WERI-Rb-1 (cell line): ENCODE data around the gene PTPRB.

Experiments
- DNase-seq: peaks from one replicate; pipeline ENCODE4 v3.0.0-alpha.2; 2020
- H3K27ac ChIP-seq: fragments of 250-450 bp; sonication (Bioruptor Pico); 2 replicates; pipeline ENCODE4 v1.5.1; 2020; ENCODE audit warnings: mild to moderate bottlenecking, moderate library complexity
- H3K27me3 ChIP-seq: fragments of 250-450 bp; sonication (Bioruptor Pico); 2 replicates; pipeline ENCODE4 v1.5.1; 2021; ENCODE audit warnings: mild to moderate bottlenecking, low read depth, moderate library complexity; ENCODE audit not compliant: insufficient read depth, severe bottlenecking
- H3K36me3 ChIP-seq: fragments of 250-450 bp; sonication (Bioruptor Pico); 2 replicates; pipeline ENCODE4 v1.5.1; 2020; ENCODE audit warnings: mild to moderate bottlenecking, moderate library complexity
- H3K4me3 ChIP-seq: 2 replicates; pipeline ENCODE4 v1.5.1; 2011; ENCODE audit warnings: low read depth, mild to moderate bottlenecking, control low read depth, low read length
- H3K9me3 ChIP-seq: fragments of 250-450 bp; sonication (Bioruptor Pico); 2 replicates; pipeline ENCODE4 v1.5.1; 2021; ENCODE audit warnings: mild to moderate bottlenecking, moderate library complexity; ENCODE audit not compliant: severe bottlenecking
- TF ChIP-seq, protein P1 (sequence below): IDR thresholded peaks from 2 replicates; pipeline ENCODE4 v1.5.1; 2011; ENCODE audit warnings: low read depth, mild to moderate bottlenecking, control low read depth, inconsistent platforms, low read length

PTPRB gene

DNA sequence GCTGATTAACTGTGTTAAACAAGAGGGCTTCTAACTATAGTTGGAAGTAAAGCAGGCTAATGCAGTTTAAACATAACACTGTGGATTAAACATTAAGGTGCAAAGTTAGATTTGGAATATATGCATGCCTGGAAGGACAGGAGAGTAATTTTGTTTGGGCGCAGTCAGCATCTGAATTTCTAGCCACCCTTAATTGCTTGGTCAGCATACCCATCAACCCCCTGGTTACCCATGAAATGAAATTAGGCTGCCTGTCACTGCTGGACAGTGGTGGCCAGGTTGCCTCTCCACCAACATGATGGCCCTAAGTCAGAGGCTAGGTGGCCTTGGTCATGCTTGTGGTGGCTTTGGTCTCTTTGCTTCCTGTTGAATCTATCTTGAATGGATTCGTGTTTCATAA, 30.0 kb upstream of the PTPRB start:
- Histone ChIP-seq H3K4me3 (no peak overlapping the region), H3K27me3 (no peaks in the 10 kb centered on the region), H3K36me3 (no peaks in the 10 kb centered on the region), H3K27ac (no peak overlapping the region), H3K9me3 (no peaks in the 10 kb centered on the region)
- no peak for DNase-seq
- TF ChIP-seq, protein P1, sequence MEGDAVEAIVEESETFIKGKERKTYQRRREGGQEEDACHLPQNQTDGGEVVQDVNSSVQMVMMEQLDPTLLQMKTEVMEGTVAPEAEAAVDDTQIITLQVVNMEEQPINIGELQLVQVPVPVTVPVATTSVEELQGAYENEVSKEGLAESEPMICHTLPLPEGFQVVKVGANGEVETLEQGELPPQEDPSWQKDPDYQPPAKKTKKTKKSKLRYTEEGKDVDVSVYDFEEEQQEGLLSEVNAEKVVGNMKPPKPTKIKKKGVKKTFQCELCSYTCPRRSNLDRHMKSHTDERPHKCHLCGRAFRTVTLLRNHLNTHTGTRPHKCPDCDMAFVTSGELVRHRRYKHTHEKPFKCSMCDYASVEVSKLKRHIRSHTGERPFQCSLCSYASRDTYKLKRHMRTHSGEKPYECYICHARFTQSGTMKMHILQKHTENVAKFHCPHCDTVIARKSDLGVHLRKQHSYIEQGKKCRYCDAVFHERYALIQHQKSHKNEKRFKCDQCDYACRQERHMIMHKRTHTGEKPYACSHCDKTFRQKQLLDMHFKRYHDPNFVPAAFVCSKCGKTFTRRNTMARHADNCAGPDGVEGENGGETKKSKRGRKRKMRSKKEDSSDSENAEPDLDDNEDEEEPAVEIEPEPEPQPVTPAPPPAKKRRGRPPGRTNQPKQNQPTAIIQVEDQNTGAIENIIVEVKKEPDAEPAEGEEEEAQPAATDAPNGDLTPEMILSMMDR: no peak

DNA sequence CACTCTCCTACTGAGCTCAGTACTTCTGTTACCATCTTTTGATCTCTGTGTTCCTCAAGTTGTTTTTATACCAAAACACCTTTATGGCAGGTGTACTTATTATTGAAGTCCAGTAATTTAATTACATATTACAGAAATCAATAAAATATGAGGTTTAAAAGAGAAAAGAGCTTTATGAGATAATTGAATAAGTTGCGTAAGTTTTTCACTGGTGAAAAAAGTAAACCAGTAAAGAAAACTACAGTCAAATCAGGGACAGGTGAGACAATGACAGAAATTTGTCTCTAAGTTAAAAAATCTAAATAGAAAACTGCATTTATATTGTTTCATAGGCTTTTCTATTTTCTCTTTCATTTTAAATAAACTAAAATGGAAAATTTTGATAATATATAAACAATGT, 29.1 kb upstream of the PTPRB start:
- no peak overlapping the region for H3K4me3 ChIP-seq
- H3K9me3 ChIP-seq: no peaks in the 10 kb centered on the region
- no peak overlapping the region for H3K27ac ChIP-seq
- H3K36me3 ChIP-seq: no peaks in the 10 kb centered on the region
- no peaks in the 10 kb centered on the region for H3K27me3 ChIP-seq
- no peak for DNase-seq
- TF ChIP-seq, protein P1: no peak

DNA sequence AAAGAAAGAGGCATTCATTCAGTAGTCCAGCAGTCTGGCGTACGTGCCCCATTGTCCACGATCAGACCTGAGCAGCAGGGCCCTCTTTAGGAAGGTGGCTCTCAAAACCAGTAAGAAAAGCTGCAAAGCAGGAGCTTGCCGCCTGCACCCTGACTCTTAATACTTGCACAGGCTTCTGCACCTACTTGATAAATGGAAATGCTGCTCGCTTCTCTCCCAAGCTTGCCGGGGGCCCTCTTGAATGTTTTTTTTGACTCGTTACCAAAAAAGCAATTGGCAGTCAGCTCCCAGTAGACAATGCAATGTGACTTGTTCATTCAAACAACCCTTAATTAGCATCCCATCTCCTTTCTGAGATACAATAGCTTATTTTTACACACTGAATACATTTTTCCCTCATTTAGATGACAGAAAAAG, 27.2 kb upstream of the PTPRB start:
- Histone ChIP-seq H3K27me3 (no peaks in the 10 kb centered on the region), H3K9me3 (no peaks in the 10 kb centered on the region), H3K4me3 (no peak overlapping the region), H3K36me3 (no peaks in the 10 kb centered on the region), H3K27ac (no peak overlapping the region)
- TF ChIP-seq, protein P1: no peak
- DNase-seq: no peak

DNA sequence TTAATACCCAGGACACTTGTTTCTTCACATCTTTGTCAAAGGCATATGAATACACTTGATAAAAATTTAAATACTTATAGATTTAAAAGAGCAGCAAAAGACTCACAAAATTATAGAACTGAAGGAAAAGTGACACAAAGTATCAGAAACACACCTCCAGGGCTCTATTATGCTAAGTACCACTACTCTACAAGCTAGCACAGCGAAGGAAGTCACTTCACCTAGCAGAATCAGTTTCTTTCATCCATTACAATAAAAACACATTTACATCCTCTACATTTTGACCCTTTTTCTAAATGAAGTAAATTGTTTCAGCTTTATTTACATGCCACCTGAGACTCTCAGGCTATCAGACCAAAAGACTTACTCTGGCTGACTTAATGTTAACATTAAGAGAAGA, 26.6 kb upstream of the PTPRB start:
- TF ChIP-seq, protein P1: no peak
- H3K27me3 ChIP-seq: no peaks in the 10 kb centered on the region
- DNase-seq: no peak
- H3K36me3 ChIP-seq: no peaks in the 10 kb centered on the region
- no peak overlapping the region for H3K4me3 ChIP-seq
- H3K9me3 ChIP-seq: no peaks in the 10 kb centered on the region
- no peak overlapping the region for H3K27ac ChIP-seq

DNA sequence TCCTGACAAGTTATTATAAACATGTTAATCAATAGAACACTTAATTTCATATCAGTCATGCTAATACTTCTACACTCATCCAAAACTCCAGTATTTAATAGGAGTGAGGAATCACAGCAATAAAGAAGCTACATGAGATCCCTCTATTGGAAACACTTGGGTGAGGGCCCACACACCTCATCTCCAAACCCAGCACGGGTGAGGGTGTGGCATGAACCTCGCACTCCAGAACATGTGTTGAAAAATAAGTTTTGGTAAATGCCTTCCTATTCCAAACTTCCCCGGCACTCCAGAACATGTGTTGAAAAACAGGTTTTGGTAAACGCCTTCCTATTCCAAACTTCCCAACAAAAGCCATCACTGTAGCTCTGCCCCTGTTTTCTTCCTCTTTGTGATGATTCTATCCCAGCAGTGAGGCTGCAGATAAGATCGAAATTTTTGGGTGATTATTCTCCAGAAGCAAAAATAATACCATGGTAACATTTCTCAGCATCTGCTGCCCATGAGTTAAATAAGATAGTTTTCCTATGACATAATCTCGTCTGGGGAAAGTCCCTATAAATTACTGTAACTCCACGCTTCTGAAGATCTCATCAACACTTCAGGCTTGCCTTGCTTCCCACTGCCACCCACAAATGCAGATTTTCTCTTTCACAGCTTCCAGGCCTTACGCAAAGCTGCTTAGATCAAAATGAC, 24.4 kb upstream of the PTPRB start:
- no peak for DNase-seq
- Histone ChIP-seq H3K27ac (no peak overlapping the region), H3K4me3 (no peak overlapping the region), H3K9me3 (no peaks in the 10 kb centered on the region), H3K27me3 (no peaks in the 10 kb centered on the region), H3K36me3 (no peaks in the 10 kb centered on the region)
- TF ChIP-seq, protein P1: no peak
